ENCODE results near the gene NRG2. TPM values are rescaled to one million over a fixed set of nuclear protein-coding genes. Genes with fewer than 3 reads are reported as not detected.

Gene NRG2
- total and polyA plus RNA-seq, 11 donors, result 0.72 to 4.8 (median 3.4) TPM

DNA sequence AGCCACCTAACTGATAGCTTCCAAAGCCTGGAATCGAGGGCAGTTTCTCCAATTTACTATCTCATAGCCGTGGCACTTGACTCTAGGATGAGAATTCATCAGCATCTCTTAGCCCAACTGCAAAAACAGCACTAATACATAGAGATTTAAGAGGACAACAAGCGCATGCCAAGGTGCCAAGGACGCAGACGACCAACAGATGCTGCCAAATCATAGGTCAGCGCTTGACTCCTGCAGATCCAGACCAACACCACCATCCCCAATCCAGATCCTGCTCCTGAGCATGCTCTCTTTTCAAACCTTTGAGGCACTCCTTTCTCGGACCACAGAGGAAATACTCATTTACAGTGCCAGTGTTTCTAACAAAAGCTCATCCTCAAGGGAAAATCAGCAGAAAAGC lies 24.6 kb downstream of the NRG2 start:
- WGBS, 4 donors, result 63 to 75% (median 66%) methylated on average over 7 of the region's 7 CpGs
- H3K27me3 ChIP-seq, result peaks cover 0 to 4% (median 0%) of the 10 kb centered on the region in 9 donors
- TF ChIP-seq, protein P1, sequence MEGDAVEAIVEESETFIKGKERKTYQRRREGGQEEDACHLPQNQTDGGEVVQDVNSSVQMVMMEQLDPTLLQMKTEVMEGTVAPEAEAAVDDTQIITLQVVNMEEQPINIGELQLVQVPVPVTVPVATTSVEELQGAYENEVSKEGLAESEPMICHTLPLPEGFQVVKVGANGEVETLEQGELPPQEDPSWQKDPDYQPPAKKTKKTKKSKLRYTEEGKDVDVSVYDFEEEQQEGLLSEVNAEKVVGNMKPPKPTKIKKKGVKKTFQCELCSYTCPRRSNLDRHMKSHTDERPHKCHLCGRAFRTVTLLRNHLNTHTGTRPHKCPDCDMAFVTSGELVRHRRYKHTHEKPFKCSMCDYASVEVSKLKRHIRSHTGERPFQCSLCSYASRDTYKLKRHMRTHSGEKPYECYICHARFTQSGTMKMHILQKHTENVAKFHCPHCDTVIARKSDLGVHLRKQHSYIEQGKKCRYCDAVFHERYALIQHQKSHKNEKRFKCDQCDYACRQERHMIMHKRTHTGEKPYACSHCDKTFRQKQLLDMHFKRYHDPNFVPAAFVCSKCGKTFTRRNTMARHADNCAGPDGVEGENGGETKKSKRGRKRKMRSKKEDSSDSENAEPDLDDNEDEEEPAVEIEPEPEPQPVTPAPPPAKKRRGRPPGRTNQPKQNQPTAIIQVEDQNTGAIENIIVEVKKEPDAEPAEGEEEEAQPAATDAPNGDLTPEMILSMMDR (IDR thresholded peaks at IDR 0.05), result no peak
- TF ChIP-seq POLR2A (IDR thresholded peaks at IDR 0.05), result no peak
- DNase-seq, result no peak
- peak; percentile 5 to 35 (median 20) for ATAC-seq
- H3K4me1 ChIP-seq, result peaks cover 0 to 51% (median 19%) of the 10 kb centered on the region in 12 donors
- intact Hi-C loops (cut with DNase I), result no loop called here
- H3K36me3 ChIP-seq, result no peaks in the 10 kb centered on the region
- H3K4me3 ChIP-seq, result no peak overlapping the region
- no peaks in the 10 kb centered on the region for H3K9me3 ChIP-seq
- peak overlapping the region; percentile 31 to 90 (median 68) for H3K27ac ChIP-seq

- intact Hi-C loops (cut with DNase I), result no loop called here
- Histone ChIP-seq H3K27me3 (peaks cover 0 to 6% (median 0%) of the 10 kb centered on the region in 9 donors), H3K4me1 (peaks cover 0 to 49% (median 19%) of the 10 kb centered on the region in 12 donors), H3K27ac (peak overlapping the region; percentile 31 to 90 (median 68)), H3K9me3 (no peaks in the 10 kb centered on the region), H3K36me3 (no peaks in the 10 kb centered on the region), H3K4me3 (no peak overlapping the region)
- TF ChIP-seq POLR2A (IDR thresholded peaks at IDR 0.05), result no peak
- TF ChIP-seq, protein P1 (IDR thresholded peaks at IDR 0.05), result no peak
- DNase-seq, result no peak
- WGBS, 4 donors, result 59 to 65% (median 62%) methylated on average over 8 of the region's 8 CpGs
- ATAC-seq, result peak; percentile 44 to 68 (median 52)
These were observed 25.0 kb downstream of the NRG2 start for GRCh38 chr5:140018096-140018481.

- intact Hi-C loops (cut with DNase I), result no loop called here
- DNase-seq (no peak), ATAC-seq (no peak)
- no peaks in the 10 kb centered on the region for H3K9me3 ChIP-seq
- peaks cover 0 to 46% (median 19%) of the 10 kb centered on the region in 12 donors for H3K4me1 ChIP-seq
- H3K36me3 ChIP-seq, result no peaks in the 10 kb centered on the region
- H3K4me3 ChIP-seq, result no peak overlapping the region
- peak overlapping the region in 11 of 12 donors; percentile 31 to 90 (median 70) for H3K27ac ChIP-seq
- whole genome bisulfite sequencing, 4 donors, result 80 to 94% (median 87%) methylated on average over 9 of the region's 9 CpGs
- peaks cover 0 to 6% (median 0%) of the 10 kb centered on the region in 9 donors for H3K27me3 ChIP-seq
- TF ChIP-seq, protein P1 (IDR thresholded peaks at IDR 0.05), result no peak
- TF ChIP-seq POLR2A (IDR thresholded peaks at IDR 0.05), result no peak
These were observed 25.6 kb downstream of the NRG2 start for GRCh38 chr5:140017397-140018095.

DNA sequence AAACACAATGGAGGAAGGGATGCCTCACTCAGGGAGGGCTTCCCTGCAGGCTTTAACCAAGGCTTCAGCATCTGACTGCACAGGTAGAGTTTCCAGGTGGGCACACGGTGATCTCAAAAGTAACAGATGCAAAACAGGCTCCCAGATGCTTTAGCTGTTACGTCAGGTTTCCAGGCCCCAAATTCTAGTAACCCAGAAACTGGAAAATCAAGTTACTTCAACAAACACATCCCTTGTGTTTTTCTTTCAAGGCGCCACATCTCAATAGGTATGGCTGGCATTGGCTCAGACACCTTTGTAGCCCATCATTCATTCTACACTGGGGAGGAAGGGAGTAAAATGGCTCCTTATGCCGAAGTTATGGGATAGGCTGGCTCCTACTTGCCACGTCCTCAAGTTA lies 27.4 kb downstream of the NRG2 start:
- ATAC-seq (no peak), DNase-seq (no peak)
- Histone ChIP-seq H3K4me1 (peaks cover 0 to 43% (median 14%) of the 10 kb centered on the region in 12 donors), H3K27ac (no peak overlapping the region), H3K4me3 (no peak overlapping the region), H3K9me3 (no peaks in the 10 kb centered on the region), H3K27me3 (peaks cover 0 to 6% (median 0%) of the 10 kb centered on the region in 9 donors), H3K36me3 (no peaks in the 10 kb centered on the region)
- WGBS, 4 donors, result 84 to 95% (median 87%) methylated on average over 5 of the region's 5 CpGs
- TF ChIP-seq, protein P1 (IDR thresholded peaks at IDR 0.05), result no peak
- no peak for TF ChIP-seq POLR2A (IDR thresholded peaks at IDR 0.05)
- intact Hi-C loops (cut with DNase I), result no loop called here
